ENCODE data around the gene GARIN6.

The GARIN6 gene

GRCh38 chr12:99680276-99680675 lies 32.7 kb downstream of the GARIN6 start:
- Histone ChIP-seq H3K14ac (ENCODE audit: low read length in 2 of 2) (no peak overlapping the region), H3K9ac (ENCODE audit: low read length) (no peak overlapping the region), H2AK5ac (ENCODE audit: low read length, severe bottlenecking) (no peak overlapping the region), H4K8ac (ENCODE audit: low read length) (no peak overlapping the region), H2BK12ac (ENCODE audit: low read length in 2 of 2) (no peak overlapping the region), H3K4me1 (ENCODE audit: control insufficient read depth, insufficient read depth, low read depth, low read length) (no peaks in the 10 kb centered on the region), H3K27me3 (ENCODE audit: control insufficient read depth in 1 of 2, insufficient read depth in 1 of 2, low read length in 2 of 2) (no peaks in the 10 kb centered on the region), H3K18ac (ENCODE audit: low read depth in 1 of 2, low read length in 2 of 2) (no peak overlapping the region), H4K91ac (ENCODE audit: low read length) (no peak overlapping the region), H2AFZ (ENCODE audit: low read depth, low read length) (no peak overlapping the region), H3K9me3 (ENCODE audit: control insufficient read depth, low read length) (peaks cover 4% of the 10 kb centered on the region), H3K36me3 (ENCODE audit: control insufficient read depth in 1 of 2, insufficient read depth in 2 of 2, low read depth in 1 of 2, low read length in 2 of 2) (no peaks in the 10 kb centered on the region), H3K4me2 (ENCODE audit: low read length, poor library complexity, severe bottlenecking) (no peak overlapping the region), H3K23ac (ENCODE audit: low read length in 2 of 2) (no peak overlapping the region), H2BK15ac (ENCODE audit: low read depth, poor library complexity, severe bottlenecking) (no peak overlapping the region), H3K4ac (ENCODE audit: low read depth in 1 of 2, low read length in 2 of 2) (no peak overlapping the region), H2BK120ac (ENCODE audit: low read depth, low read length) (no peak overlapping the region), H2BK5ac (ENCODE audit: low read depth, low read length, poor library complexity, severe bottlenecking) (no peak overlapping the region), H3K79me1 (replicated peaks; ENCODE audit: low read length, poor library complexity, severe bottlenecking) (no peaks in the 10 kb centered on the region), H3K27ac (ENCODE audit: low read length, poor library complexity, severe bottlenecking) (no peak overlapping the region), H3K4me3 (ENCODE audit: insufficient read depth in 1 of 2, low read depth in 1 of 2, low read length in 2 of 2) (no peak overlapping the region)
- WGBS = 63% methylated on average over 4 of the region's 4 CpGs
- no peak for DNase-seq

- Histone ChIP-seq H2BK15ac (ENCODE audit: low read depth, poor library complexity, severe bottlenecking) (no peak overlapping the region), H3K79me1 (replicated peaks; ENCODE audit: low read length, poor library complexity, severe bottlenecking) (no peaks in the 10 kb centered on the region), H2AK5ac (ENCODE audit: low read length, severe bottlenecking) (no peak overlapping the region), H3K36me3 (ENCODE audit: control insufficient read depth in 1 of 2, insufficient read depth in 2 of 2, low read depth in 1 of 2, low read length in 2 of 2) (no peaks in the 10 kb centered on the region), H2BK12ac (ENCODE audit: low read length in 2 of 2) (no peak overlapping the region), H2BK120ac (ENCODE audit: low read depth, low read length) (no peak overlapping the region), H3K4me2 (ENCODE audit: low read length, poor library complexity, severe bottlenecking) (no peak overlapping the region), H3K27ac (ENCODE audit: low read length, poor library complexity, severe bottlenecking) (no peak overlapping the region), H3K23ac (ENCODE audit: low read length in 2 of 2) (no peak overlapping the region), H3K18ac (ENCODE audit: low read depth in 1 of 2, low read length in 2 of 2) (no peak overlapping the region), H4K8ac (ENCODE audit: low read length) (no peak overlapping the region), H3K4ac (ENCODE audit: low read depth in 1 of 2, low read length in 2 of 2) (no peak overlapping the region), H3K4me3 (ENCODE audit: insufficient read depth in 1 of 2, low read depth in 1 of 2, low read length in 2 of 2) (no peak overlapping the region), H4K91ac (ENCODE audit: low read length) (no peak overlapping the region), H3K14ac (ENCODE audit: low read length in 2 of 2) (no peak overlapping the region), H3K9me3 (ENCODE audit: control insufficient read depth, low read length) (no peaks in the 10 kb centered on the region), H3K27me3 (ENCODE audit: control insufficient read depth in 1 of 2, insufficient read depth in 1 of 2, low read length in 2 of 2) (no peaks in the 10 kb centered on the region), H2BK5ac (ENCODE audit: low read depth, low read length, poor library complexity, severe bottlenecking) (no peak overlapping the region), H2AFZ (ENCODE audit: low read depth, low read length) (no peak overlapping the region), H3K9ac (ENCODE audit: low read length) (no peak overlapping the region), H3K4me1 (ENCODE audit: control insufficient read depth, insufficient read depth, low read depth, low read length) (no peaks in the 10 kb centered on the region)
- WGBS = 24% methylated on average over 1 of the region's 1 CpG
- DNase-seq = no peak
Observed at GRCh38 chr12:99686142-99686541, 38.6 kb downstream of the GARIN6 start.

GRCh38 chr12:99695050-99695449 lies 47.5 kb downstream of the GARIN6 start:
- H2BK12ac ChIP-seq (ENCODE audit: low read length in 2 of 2) = no peak overlapping the region
- no peak overlapping the region for H2BK15ac ChIP-seq (ENCODE audit: low read depth, poor library complexity, severe bottlenecking)
- H3K9me3 ChIP-seq (ENCODE audit: control insufficient read depth, low read length) = no peaks in the 10 kb centered on the region
- no peaks in the 10 kb centered on the region for H3K4me1 ChIP-seq (ENCODE audit: control insufficient read depth, insufficient read depth, low read depth, low read length)
- H4K8ac ChIP-seq (ENCODE audit: low read length) = no peak overlapping the region
- H3K4me2 ChIP-seq (ENCODE audit: low read length, poor library complexity, severe bottlenecking) = no peak overlapping the region
- no peak overlapping the region for H3K14ac ChIP-seq (ENCODE audit: low read length in 2 of 2)
- no peak overlapping the region for H3K18ac ChIP-seq (ENCODE audit: low read depth in 1 of 2, low read length in 2 of 2)
- H3K79me1 ChIP-seq (replicated peaks; ENCODE audit: low read length, poor library complexity, severe bottlenecking) = no peaks in the 10 kb centered on the region
- H2BK5ac ChIP-seq (ENCODE audit: low read depth, low read length, poor library complexity, severe bottlenecking) = no peak overlapping the region
- no peak overlapping the region for H3K23ac ChIP-seq (ENCODE audit: low read length in 2 of 2)
- H3K36me3 ChIP-seq (ENCODE audit: control insufficient read depth in 1 of 2, insufficient read depth in 2 of 2, low read depth in 1 of 2, low read length in 2 of 2) = no peaks in the 10 kb centered on the region
- H3K4ac ChIP-seq (ENCODE audit: low read depth in 1 of 2, low read length in 2 of 2) = no peak overlapping the region
- no peak for DNase-seq
- no peak overlapping the region for H3K27ac ChIP-seq (ENCODE audit: low read length, poor library complexity, severe bottlenecking)
- H2AK5ac ChIP-seq (ENCODE audit: low read length, severe bottlenecking) = no peak overlapping the region
- no peak overlapping the region for H3K9ac ChIP-seq (ENCODE audit: low read length)
- H2AFZ ChIP-seq (ENCODE audit: low read depth, low read length) = no peak overlapping the region
- WGBS = 48% methylated on average over 1 of the region's 2 CpGs
- no peak overlapping the region for H2BK120ac ChIP-seq (ENCODE audit: low read depth, low read length)
- H4K91ac ChIP-seq (ENCODE audit: low read length) = no peak overlapping the region
- H3K27me3 ChIP-seq (ENCODE audit: control insufficient read depth in 1 of 2, insufficient read depth in 1 of 2, low read length in 2 of 2) = no peaks in the 10 kb centered on the region
- no peak overlapping the region for H3K4me3 ChIP-seq (ENCODE audit: insufficient read depth in 1 of 2, low read depth in 1 of 2, low read length in 2 of 2)

All from mesenchymal stem cell (in vitro differentiated cells and primary cell).